IPS-18a (cell line): ENCODE data around the gene ZNF329.
"Not testable (repeated sequence)": the region's sequence is repeated elsewhere in the genome, so short reads cannot be mapped to it uniquely, and the experiment has no call there.

ENCODE experiments used
- H3K27ac ChIP-seq: one replicate; pipeline ENCODE4 v1.5.1; 2013; ENCODE audit warnings: low read length
- H3K27me3 ChIP-seq: one replicate; pipeline ENCODE4 v1.6.1; 2013; ENCODE audit warnings: mild to moderate bottlenecking, low read length; ENCODE audit not compliant: control insufficient read depth, insufficient read depth
- H3K36me3 ChIP-seq: one replicate; pipeline ENCODE4 v1.6.1; 2013; ENCODE audit warnings: low read depth, low read length; ENCODE audit not compliant: control insufficient read depth
- H3K4me1 ChIP-seq: one replicate; pipeline ENCODE4 v1.6.1; 2013; ENCODE audit warnings: low read depth, low read length; ENCODE audit not compliant: control insufficient read depth
- H3K4me3 ChIP-seq: one replicate; pipeline ENCODE4 v1.5.1; 2013; ENCODE audit warnings: low read length
- H3K9ac ChIP-seq: one replicate; pipeline ENCODE4 v1.6.1; 2013; ENCODE audit warnings: mild to moderate bottlenecking, low read length, moderate library complexity
- H3K9me3 ChIP-seq: one replicate; pipeline ENCODE4 v1.6.1; 2013; ENCODE audit warnings: low read depth, low read length; ENCODE audit not compliant: control insufficient read depth

ZNF329 gene

DNA sequence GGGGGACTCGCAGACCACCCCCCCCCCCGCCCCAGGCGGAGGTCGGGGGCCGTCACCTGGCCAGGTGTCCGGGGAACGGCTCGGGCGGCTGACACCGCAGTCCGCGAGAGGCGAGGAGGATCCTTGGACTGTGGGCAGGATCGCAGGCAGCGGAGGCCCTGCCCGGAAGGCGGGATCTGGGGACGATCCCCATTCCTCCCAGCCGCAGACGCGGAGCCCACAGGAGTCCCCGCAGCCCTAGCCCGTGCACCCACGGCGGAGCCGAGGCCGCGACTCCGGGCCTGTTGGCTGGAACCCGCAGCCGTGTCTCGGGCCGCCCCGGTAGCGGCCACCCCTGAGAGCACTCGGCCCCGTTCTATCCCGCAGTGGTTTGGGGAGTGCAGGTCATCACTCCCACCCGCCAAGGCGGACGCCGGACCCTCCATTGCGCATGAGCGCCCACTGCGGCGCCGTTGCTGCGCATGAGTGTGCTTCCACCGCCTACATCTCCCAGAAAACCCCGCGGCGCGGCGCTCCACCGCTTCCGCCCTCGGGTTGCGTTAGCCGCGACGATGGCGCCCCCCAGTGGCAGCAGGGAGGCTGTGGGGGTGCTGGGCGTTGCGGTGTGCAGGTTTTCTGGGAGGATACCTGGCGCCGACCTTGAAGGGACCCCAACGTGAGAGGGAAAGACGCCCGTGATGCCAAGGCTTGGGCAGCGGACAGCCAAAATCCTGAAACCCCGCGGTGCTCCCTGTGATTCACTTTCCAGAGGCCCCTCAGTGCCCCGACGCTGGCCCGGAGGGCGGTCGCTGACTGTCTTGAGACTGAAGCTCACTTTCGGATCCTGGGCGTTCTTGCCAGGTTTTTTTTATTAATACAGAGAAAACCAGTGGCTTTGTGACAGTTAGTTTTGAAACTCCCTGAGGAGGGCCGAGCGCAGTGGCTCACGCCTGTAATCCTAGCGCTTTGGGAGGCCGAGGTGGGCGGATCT lies 4.4 kb upstream of the ZNF329 start:
- peak overlapping the region; percentile 91 for H3K4me3 ChIP-seq
- H3K9me3 ChIP-seq: peaks cover under 1% of the 10 kb centered on the region
- H3K9ac ChIP-seq: peak overlapping the region; percentile 70
- H3K4me1 ChIP-seq: peaks cover under 1% of the 10 kb centered on the region
- H3K36me3 ChIP-seq: no peaks in the 10 kb centered on the region
- peak overlapping the region; percentile 68 for H3K27ac ChIP-seq
- no peaks in the 10 kb centered on the region for H3K27me3 ChIP-seq

DNA sequence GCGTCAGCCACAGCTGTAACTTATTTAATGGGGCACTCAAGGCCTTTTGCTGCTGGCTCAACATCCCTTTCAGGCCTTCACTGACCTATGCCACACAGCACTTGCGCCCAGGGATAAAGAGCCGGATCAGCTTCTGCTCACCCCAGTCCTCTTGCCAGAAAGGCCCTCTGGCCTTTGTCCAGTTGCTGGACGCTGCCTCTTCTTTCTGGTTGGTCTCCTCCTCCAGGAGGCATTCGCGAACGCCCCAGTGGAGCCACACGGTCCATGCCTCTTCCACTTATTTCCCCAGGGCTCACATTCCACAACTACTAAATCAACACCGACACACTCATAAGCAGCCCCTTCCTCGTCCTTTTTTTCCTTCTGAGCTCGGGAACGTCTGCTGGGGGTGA lies 3.7 kb upstream of the ZNF329 start:
- no peaks in the 10 kb centered on the region for H3K36me3 ChIP-seq
- peak overlapping the region; percentile 68 for H3K27ac ChIP-seq
- peaks cover 3% of the 10 kb centered on the region for H3K9me3 ChIP-seq
- peak overlapping the region; percentile 91 for H3K4me3 ChIP-seq
- H3K27me3 ChIP-seq: no peaks in the 10 kb centered on the region
- peaks cover 5% of the 10 kb centered on the region for H3K4me1 ChIP-seq
- H3K9ac ChIP-seq: peak overlapping the region; percentile 70

DNA sequence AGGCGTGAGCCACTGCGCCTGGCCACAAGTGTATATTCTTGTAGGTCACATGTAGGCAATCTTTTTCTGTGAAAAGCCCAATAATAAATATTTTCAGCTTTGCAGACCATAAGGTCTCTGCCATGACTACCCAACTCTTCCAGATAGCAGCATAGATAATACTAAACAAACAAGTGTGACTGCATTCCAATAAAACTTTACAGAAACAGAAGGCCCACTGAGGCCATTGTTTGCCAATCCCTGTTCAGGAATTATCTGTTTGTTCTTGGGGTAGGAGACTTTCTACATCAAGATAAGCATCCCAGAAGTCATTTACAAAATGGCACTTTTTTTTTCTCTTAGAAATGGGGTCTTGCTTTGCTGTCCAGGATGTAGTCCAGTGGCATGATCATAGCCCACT lies 2.8 kb upstream of the ZNF329 start:
- H3K9ac ChIP-seq: no peak overlapping the region
- H3K4me3 ChIP-seq: no peak overlapping the region
- H3K27ac ChIP-seq: no peak overlapping the region
- H3K36me3 ChIP-seq: no peaks in the 10 kb centered on the region
- H3K9me3 ChIP-seq: peaks cover 5% of the 10 kb centered on the region
- no peaks in the 10 kb centered on the region for H3K27me3 ChIP-seq
- H3K4me1 ChIP-seq: peaks cover 5% of the 10 kb centered on the region

DNA sequence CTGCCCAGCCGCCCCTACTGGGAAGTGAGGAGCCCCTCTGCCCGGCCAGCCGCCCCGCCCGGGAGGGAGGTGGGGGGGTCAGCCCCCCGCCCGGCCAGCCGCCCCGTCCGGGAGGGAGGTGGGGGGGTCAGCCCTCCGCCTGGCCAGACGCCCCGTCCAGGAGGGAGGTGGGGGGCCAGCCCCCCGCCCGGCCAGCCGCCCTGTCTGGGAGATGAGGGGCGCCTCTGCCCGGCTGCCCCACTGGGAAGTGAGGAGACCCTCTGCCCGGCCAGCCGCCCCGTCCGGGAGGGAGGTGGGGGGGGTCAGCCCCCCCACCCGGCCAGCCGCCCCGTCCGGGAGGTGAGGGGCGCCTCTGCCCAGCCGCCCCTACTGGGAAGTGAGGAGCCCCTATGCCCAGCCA lies 3.1 kb downstream of the ZNF329 start:
- not testable (repeated sequence) for H3K4me1 ChIP-seq, H3K9ac ChIP-seq, H3K27me3 ChIP-seq, H3K36me3 ChIP-seq, H3K27ac ChIP-seq, H3K4me3 ChIP-seq
- peaks cover 24% of the 10 kb centered on the region for H3K9me3 ChIP-seq

DNA sequence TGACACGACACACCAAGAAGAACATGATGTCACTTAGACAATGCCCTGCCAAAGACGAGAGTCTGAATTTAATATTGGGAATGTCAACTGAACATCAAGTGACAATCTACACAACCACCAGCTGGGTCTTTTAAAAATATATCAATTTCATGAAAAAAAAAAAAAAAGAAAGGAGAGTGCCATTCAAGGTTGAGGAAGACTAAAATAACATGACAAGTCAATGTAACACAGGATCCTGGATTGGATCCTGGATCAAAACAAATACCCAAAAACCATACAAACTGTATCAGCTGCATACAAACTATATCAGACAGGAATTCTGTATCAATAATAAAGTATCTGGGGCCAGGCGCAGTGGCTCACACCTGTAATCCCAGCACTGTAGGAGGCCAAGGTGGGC lies 4.7 kb downstream of the ZNF329 start:
- Histone ChIP-seq H3K27ac (no peak overlapping the region), H3K9me3 (peaks cover 33% of the 10 kb centered on the region), H3K4me1 (peaks cover 5% of the 10 kb centered on the region), H3K9ac (no peak overlapping the region), H3K4me3 (no peak overlapping the region), H3K27me3 (no peaks in the 10 kb centered on the region), H3K36me3 (peaks cover 8% of the 10 kb centered on the region)

DNA sequence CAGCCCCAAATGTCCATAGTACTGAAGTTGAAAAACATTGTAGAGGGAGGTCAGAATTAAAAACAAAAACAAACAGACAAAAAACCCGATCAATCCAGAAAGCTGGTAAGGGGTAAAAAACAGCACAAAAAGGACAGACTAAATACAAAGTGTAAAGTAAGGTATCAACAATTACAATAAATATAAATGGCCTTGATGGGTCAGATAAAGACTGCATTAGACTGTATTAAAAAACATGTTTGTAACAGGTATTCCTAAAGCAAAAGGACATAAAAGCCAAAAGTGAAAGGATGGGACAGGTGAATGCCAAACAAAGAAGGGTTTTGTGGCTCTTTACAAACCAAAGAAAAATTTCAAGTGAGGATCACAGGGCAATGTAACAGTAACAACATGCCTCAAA lies 16.3 kb downstream of the ZNF329 start:
- Histone ChIP-seq H3K9ac (no peak overlapping the region), H3K36me3 (peaks cover 39% of the 10 kb centered on the region), H3K27ac (no peak overlapping the region), H3K4me1 (no peaks in the 10 kb centered on the region), H3K9me3 (peaks cover 64% of the 10 kb centered on the region), H3K4me3 (no peak overlapping the region), H3K27me3 (no peaks in the 10 kb centered on the region)

DNA sequence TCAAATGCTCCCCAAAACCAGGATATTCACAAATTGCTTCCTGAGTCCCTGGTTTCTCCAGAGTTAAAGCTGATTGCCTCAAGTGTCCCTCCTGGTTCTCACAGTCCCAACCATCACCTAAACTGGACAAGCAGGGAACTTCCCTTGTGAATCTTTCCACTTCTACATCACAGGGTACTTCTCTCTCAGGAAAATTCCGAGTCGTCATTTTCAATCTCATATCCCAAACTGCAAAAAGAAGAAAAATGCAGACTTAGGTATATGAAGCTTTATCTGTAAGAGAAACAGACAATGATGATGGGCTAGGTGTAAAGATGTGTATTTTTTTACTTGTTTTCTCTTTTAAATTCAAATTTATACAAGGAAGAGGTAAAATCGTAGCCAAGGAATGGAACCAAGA lies 21.3 kb downstream of the ZNF329 start:
- H3K4me1 ChIP-seq: no peaks in the 10 kb centered on the region
- H3K4me3 ChIP-seq: peak overlapping the region; percentile 11
- no peak overlapping the region for H3K27ac ChIP-seq
- no peaks in the 10 kb centered on the region for H3K27me3 ChIP-seq
- H3K9me3 ChIP-seq: peaks cover 83% of the 10 kb centered on the region
- H3K36me3 ChIP-seq: peaks cover 45% of the 10 kb centered on the region
- no peak overlapping the region for H3K9ac ChIP-seq

DNA sequence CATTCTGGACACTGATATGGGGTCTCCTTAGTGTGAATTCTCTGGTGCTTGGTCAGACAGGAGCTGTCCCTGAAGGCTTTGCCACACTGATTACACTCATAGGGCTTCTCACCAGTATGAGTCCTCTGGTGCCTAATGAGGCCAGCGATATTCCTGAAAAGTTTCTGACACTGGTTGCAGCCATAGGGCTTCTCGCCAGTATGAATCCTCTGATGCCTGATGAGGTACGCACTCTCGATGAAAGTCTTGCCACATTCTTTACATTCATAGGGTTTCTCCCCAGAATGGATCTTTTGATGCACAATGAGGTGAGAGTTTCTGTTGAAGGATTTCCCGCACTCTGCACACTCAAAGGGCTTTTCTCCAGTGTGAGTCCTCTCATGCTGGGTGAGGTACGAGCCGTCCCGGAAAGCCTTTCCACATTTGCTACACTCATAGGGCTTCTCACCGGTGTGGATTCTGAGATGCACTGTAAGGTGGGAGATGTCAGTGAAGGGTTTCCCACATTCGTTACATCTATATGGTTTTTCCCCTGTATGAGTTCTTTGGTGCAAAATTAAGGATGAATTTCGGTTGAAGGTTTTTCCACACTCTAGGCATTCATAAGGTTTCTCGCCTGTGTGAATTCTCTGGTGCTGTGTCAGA lies 22.4 kb downstream of the ZNF329 start:
- H3K9me3 ChIP-seq: peaks cover 81% of the 10 kb centered on the region
- peaks cover 39% of the 10 kb centered on the region for H3K36me3 ChIP-seq
- no peaks in the 10 kb centered on the region for H3K4me1 ChIP-seq
- H3K4me3 ChIP-seq: no peak overlapping the region
- H3K27me3 ChIP-seq: no peaks in the 10 kb centered on the region
- H3K27ac ChIP-seq: no peak overlapping the region
- H3K9ac ChIP-seq: no peak overlapping the region

DNA sequence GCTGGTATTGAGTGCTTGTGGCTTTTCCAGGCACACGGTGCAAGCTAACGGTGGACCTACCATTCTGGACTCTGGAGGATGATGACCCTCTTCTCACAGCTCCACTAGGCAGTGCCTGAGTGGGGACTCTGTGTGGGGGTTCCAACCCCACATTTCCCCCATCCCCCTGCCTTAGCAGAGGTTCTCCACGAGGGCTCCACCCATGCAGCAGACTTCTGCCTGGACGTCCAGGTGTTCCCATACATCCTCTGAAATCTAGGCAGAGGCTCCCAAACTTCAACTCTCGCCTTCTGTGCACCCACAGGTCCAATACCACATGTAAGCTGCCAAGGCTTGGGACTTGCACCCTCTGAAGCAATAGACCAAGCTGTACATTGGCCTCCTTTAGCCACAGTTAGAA lies 27.2 kb downstream of the ZNF329 start:
- Histone ChIP-seq H3K36me3 (peaks cover 11% of the 10 kb centered on the region), H3K27me3 (no peaks in the 10 kb centered on the region), H3K4me1 (no peaks in the 10 kb centered on the region), H3K4me3 (no peak overlapping the region), H3K9ac (no peak overlapping the region), H3K27ac (no peak overlapping the region), H3K9me3 (peaks cover 74% of the 10 kb centered on the region)

DNA sequence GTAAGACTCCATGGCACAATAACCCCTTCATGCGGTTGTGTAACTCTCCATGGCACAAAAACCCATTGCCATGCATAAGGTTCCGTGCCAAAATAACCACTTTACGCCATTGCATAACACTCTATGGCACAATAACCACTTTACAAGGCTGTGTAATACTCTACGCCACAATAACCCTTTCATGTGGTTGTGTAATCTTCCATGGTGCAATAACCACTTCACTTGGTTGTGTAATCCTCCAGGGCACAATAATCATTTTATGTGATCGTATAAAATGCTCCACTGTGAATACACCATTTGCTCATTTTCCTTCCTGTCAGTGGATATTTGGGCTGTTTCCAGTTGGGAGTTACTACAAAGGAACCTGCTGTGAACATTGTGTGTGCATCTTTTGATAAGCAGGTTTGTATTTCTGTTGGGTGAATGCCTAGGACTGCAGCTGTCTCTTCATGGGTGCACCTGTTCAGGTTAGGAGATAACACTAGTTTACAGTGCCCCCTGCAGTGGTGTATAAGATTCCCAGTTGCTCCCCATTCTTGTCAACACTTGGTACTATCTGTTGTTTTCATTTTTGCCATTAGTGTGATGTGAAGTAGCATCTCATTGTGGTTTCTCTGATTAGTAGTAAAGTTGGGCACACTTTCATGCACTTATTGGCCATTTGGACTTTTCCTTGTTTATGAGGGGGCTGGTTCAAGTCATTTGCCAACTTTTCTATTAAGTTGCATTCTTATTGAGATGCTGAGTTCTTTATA lies 31.4 kb downstream of the ZNF329 start:
- H3K36me3 ChIP-seq: no peaks in the 10 kb centered on the region
- H3K27ac ChIP-seq: no peak overlapping the region
- H3K27me3 ChIP-seq: no peaks in the 10 kb centered on the region
- H3K4me3 ChIP-seq: no peak overlapping the region
- no peak overlapping the region for H3K9ac ChIP-seq
- no peaks in the 10 kb centered on the region for H3K4me1 ChIP-seq
- H3K9me3 ChIP-seq: peaks cover 49% of the 10 kb centered on the region

DNA sequence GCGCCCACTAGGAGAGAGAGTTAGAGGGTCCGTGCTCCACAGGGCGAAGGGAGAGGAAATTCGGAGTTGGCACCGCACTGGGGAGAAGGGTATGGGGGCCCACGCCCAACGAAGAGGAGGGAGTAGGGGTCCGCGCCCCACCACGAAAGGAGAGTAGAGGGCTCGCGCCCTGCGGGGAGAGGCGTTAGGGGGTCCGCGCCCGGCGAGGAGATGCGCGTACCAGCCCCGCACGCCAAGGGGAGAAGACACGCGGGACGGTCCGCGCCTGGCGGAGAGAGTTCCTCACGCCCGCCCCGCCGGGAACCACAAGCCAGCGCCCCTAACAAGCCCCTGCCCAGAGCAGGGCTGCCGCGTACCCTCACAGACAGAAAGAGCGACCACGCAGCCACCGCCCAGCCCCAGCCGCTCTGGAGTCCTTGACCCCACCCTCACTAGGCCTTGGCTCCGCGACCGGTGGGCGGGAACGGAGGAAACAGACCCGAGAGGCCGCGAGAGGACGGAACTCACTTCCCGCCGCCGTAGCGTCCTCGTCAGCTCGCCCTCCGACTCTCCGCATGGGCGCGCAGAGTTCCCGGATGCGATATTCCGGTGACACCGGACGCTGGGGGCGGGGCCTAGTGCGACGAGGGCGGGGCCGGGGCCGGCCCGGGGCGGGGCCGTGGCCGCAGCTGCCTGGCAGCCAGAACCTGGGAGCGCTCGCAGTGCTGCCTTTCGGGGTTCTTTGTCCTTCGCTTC lies 32.6 kb downstream of the ZNF329 start:
- H3K4me3 ChIP-seq: no peak overlapping the region

More for the DNA sequence above, 32.6 kb downstream of the ZNF329 start:
- no peaks in the 10 kb centered on the region for H3K36me3 ChIP-seq
- H3K4me1 ChIP-seq: no peaks in the 10 kb centered on the region
- no peaks in the 10 kb centered on the region for H3K27me3 ChIP-seq
- no peak overlapping the region for H3K27ac ChIP-seq
- H3K9ac ChIP-seq: no peak overlapping the region
- H3K9me3 ChIP-seq: peaks cover 39% of the 10 kb centered on the region
